Measurements from ENCODE around the gene BARHL2.

Gene BARHL2

DNA sequence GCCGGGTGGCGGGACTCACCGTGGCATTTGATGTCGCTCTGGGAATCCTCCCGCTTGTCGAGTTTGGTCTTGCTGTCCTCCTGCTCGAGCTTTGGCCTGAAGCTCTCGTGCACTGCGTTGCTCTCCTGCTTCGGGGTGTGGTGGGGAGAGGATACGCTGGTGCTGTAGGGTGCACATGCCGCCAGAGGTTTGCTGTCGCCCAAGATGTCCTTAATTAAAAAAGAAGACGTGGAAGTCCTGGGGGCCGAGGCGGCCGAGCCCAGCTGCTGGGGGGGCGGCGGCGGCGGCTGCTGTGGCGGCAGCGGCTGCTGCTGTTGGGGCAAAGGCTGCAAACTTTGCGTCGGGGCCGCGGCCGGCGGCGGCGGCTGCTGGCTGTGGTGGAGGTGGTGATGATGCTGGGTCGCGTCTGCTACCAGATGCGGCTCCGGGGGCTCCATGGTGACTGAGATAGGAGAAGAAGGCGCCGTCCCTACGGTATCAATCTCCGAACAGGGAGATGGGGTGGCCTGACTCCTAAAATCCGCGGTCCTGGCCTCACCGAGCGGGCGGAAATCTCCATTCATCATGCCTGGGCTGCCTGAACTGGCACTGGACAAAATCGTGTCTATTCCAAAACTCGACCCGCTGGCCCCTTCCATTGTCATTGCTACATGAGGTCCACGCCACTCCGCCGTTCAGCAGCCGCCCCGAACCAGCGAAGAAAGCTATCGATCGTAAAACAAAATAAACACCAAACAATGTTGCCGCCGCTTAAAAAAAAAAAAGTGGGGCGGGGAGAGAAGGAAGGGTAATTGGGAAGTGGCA, at the start of gene BARHL2:
Gene BARHL2 (minus strand): TSS at position 751 of the 804 bp plus-strand sequence. CDS start 107 bp downstream, at position 644.
- DNase-seq (ENCODE audit: low read depth) = no peak

GRCh38 chr1:90763930-90764329, 46.8 kb upstream of the BARHL2 start:
- DNase-seq (ENCODE audit: low read depth) = no peak

GRCh38 chr1:90763506-90763905, 46.4 kb upstream of the BARHL2 start:
- DNase-seq (ENCODE audit: low read depth) = no peak

GRCh38 chr1:90761781-90762589, 44.9 kb upstream of the BARHL2 start:
- no peak for DNase-seq (ENCODE audit: low read depth)

DNA sequence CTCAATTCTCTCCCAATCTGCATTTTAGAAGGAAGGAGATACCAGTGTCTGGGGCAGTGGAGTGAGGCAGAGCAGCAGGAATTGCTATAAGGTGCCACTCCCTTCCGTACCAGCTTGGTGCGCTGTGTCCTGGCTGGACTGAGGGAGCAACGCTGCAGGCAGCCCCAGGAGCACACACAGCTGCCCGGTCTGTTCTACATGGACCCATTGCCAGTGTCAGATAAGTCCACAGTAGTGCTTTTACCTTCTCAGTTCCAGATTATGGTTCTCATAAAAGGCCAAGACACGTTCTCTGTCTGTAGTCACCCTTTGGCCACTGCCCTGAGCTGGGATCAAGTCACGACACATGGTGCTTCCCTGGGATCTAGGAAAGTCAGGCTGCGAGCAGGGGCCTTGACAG, 44.1 kb upstream of the BARHL2 start:
- no peak for DNase-seq (ENCODE audit: low read depth)

DNA sequence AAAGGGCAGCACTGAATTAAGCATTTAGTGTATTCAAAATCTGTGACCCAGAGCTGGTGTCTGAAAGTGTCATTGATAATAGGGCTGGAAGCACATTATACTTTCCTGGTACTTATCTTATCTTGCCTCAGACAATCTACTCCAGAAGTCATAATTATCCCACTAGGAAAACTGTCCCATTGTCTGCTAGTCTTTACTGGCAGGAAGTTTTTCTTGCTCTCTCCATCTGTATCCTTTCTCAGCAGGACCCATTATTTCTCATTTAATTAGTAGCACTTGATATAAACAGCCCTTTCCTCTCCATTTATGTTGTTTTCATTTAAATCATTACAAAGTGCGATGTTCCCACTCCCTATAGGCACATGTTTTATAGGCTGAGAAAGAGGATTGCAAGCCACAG, 36.5 kb upstream of the BARHL2 start:
- DNase-seq (ENCODE audit: low read depth) = no peak

DNA sequence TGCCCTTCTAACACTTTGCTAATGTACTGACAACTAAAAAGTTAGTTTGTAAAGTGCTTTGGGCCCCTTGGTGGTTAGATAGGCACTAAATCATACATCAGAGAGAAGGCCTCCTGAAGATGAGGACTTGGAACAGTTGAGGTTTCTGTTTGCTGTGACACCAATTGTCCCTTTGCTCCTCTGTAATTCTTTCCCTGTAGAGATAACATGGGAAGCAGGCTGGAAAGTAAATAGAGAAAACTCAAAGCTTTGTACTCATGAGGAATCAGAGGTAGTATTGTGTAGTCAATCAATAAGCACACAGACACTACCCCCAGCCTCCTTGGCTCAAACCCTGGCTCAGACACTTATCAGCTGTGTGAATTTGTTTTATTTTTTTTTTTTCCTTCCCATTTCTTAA, 31.6 kb upstream of the BARHL2 start:
- DNase-seq (ENCODE audit: low read depth) = no peak

GRCh38 chr1:90746857-90747256, 29.8 kb upstream of the BARHL2 start:
- DNase-seq (ENCODE audit: low read depth) = no peak

DNA sequence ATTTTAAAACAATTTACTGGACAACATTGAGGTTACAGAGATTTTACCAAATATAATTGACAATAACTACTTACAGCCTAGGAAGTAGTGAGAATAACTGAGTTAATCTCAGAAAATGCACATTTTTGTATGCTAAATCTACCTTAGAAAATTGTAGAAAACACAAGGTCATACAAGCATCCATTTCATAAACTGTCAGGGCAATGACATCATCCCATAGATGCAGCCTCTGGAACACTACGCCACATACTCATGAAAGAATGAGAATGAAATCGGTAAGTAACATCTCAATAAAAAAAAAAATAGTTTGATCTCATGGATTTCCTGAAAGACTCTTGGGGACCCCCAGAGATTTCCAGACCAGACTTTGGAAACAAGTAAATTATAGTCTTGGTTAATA, 28.9 kb upstream of the BARHL2 start:
- no peak for DNase-seq (ENCODE audit: low read depth)

- no peak for DNase-seq (ENCODE audit: low read depth)
Measured at GRCh38 chr1:90732136-90732535, 15.0 kb upstream of the BARHL2 start.

DNA sequence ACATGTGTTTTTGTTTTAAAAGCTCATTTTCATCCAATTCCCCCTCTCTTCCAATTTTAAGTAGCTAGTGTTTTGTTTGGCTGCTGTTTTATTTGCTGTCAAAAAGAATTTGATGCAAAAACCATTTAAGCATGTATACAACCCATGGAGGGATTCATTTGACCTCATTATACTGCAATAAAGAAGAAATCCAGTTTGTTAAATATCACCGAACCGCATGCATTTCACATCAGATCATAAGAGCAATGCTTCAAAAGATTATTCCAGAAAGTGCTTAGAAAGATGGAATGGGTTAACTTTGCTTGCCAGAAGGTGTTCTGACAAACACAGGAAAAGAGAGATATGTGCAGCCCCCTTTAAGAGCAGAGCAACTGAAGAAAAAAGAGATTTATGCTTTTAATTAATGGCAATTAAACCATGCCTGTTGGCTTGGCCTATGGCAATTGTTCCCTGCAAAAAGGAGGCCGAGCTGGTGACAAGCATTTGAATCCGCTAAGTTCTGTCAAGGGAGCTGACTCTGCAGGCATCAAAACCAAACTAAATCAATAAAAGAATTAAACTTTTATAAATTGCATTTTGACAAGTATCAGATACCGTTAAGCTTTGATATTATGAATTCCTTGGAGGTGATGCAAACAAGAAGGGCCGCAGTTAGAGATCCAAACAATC, 14.4 kb upstream of the BARHL2 start:
- no peak for DNase-seq (ENCODE audit: low read depth)

DNA sequence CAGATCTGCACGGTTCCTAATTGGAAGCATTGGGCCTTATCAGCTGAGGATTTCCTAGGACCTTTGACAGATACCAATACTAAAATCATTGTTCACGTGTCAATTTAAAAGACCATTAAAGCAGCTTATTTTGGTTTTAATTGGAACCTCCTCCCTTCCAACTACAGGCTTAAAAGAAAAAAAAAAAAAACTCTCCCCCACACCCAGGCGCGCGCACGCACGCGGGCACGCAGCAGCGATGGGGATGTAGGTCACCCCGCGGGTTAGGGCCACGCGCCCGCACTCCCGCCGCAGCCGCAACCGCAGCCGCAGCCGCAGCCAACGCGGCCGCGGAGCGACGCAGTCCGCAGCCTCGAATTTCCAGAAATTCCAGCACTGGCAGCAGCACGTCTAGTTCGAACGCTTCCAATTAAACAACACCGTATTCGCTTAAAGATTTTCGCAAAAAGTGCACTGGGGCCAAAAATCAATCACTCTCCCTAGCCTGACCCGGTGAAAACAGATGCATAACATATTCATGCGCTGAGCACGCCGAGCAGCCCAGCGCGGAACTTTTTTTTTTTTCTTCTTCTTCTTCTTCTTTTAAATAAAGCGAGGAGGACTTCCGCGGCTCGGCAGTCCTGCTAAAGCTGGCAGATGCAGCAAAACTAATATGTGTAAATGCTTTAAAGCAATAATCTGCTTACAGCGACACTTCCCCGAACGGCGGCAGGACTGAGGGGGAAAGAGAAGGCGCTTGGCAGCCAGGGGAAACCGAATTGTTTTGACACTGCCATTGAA, 13.3 kb upstream of the BARHL2 start:
- DNase-seq (ENCODE audit: low read depth) = no peak

DNA sequence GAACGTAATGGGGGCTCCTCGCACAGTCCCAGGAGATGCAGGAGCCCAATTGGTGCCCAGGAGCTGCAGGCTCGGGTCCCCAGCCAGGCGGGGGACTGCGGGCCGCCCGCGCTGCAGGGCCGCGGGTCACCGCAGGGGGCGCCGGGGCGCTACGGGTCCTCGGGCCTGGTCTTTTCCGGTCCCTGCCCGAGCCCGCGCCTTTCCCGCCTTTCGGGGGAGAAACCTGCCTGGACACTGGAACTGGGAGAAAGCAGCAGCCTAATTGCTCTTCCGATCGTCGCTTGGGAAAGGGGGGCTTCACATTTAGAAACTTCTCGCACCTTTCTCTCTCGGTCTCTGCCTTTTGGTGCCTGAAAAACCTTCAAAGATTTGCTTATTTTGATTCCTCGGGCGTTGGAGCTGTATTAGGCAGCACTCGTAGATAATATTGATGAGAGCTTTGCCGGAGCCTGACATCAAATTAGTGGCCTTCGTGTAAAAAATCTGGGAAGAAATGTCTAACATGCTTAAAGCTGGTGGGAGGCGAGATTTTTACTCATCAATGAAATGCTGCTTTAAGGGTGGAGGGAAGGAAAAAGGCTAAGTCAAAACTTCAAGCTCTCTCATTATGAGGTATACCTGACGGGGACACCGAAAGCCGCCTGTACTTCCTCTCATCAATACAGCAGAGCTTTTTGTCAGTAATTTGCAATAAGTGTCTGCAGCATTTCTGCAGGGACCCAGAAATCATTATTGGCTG, 12.6 kb upstream of the BARHL2 start:
- no peak for DNase-seq (ENCODE audit: low read depth)

GRCh38 chr1:90728502-90729287, 11.6 kb upstream of the BARHL2 start:
- no peak for DNase-seq (ENCODE audit: low read depth)

- no peak for DNase-seq (ENCODE audit: low read depth)
Measured at GRCh38 chr1:90727917-90728501, 10.9 kb upstream of the BARHL2 start.

DNA sequence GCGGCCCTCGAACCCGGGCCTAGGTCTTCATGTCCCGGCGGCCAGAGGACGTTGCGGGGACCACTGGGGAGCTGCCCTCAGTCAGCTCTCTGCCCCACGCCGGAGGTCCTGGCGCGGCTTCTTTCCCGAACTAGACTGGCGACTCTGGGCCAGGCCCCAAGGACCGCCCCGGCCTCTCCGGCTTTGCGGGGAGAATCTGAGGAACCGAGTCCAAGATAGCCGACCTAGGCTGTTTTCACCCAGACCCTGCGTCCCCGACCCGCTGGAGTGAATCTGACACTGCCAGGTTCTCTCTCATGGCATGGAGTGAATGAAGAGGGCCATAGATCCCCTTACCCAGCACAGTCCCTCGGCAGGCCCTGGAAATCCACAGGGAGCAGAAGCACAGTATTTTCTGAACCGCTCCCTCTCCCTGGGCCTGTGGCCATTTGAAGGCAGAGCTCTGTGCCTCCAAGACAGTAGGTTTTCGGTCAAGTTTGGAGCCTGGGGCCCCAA, 9.9 kb upstream of the BARHL2 start:
- no peak for DNase-seq (ENCODE audit: low read depth)

GRCh38 chr1:90726425-90726985, 9.4 kb upstream of the BARHL2 start:
- DNase-seq (ENCODE audit: low read depth) = no peak

- DNase-seq (ENCODE audit: low read depth) = no peak
Measured at GRCh38 chr1:90725657-90726424, 8.7 kb upstream of the BARHL2 start.

All from stimulated activated CD8-positive, alpha-beta memory T cell treated with anti-CD3 and anti-CD28 coated beads, Interleukin-7, amount 100 ng/mL, for 24 hours (primary cell).